ENCODE data around the gene SLCO2A1. TPM values are rescaled to one million over a fixed set of nuclear protein-coding genes. Genes with fewer than 3 reads are reported as not detected.

SLCO2A1 gene
- total RNA-seq, 2 donors from 2014 or later: 0.10 TPM; not detected in 1

DNA sequence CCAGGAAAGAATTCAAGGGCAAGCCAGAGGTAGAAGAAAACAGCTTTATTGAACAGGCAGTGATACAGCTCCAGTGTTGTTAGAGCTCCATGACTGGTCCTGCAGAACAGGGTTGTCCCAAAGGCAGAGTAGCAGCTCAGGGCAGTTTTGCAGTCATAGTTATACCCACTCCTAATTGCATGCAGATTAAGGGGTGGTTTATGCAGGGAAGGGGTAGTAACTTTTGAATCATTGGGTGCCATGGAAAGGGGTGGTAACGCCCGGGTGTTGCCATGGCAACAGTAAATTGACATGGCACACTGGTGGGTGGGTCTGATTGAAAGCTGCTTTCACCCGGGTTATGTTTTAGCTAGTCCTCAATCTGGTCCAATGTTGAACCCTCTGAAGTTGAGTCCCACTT, 124.3 kb downstream of the SLCO2A1 start:
- H3K27ac Mint-ChIP-seq: no peak overlapping the region

DNA sequence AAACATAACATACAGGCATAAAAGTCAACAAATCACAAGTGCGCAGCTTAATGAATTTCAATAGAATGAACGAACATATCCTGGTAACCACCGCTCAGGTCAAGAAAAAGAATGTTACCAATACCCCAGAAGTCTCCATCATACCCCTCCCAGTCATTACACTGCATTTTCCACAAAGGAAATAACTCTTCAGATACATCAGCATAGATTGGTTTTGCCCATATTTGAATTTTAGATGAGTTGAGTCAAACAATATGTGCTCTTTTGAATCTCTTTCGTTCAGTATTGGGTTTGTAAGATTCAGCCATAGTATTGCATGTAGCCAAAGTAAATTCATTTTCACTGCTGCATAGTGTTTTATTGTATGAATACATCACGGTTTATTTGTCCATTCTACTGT, 127.9 kb downstream of the SLCO2A1 start:
- DNase-seq (no peak), ATAC-seq (replicated peaks in 1 of 2) (no peak)
- peaks cover 58% of the 10 kb centered on the region for H3K27me3 Mint-ChIP-seq (ENCODE audit: low read depth)
- no peaks in the 10 kb centered on the region for H3K4me1 Mint-ChIP-seq (ENCODE audit: low read depth)
- no peaks in the 10 kb centered on the region for H3K9me3 Mint-ChIP-seq
- no peak overlapping the region for H3K4me3 Mint-ChIP-seq
- H3K36me3 Mint-ChIP-seq (ENCODE audit: insufficient read depth in 2 of 2): no peaks in the 10 kb centered on the region
- H3K27ac Mint-ChIP-seq: no peak overlapping the region

More for the DNA sequence above, 124.3 kb downstream of the SLCO2A1 start:
- no peaks in the 10 kb centered on the region for H3K36me3 Mint-ChIP-seq (ENCODE audit: insufficient read depth in 2 of 2)
- no peaks in the 10 kb centered on the region for H3K9me3 Mint-ChIP-seq
- H3K27me3 Mint-ChIP-seq (ENCODE audit: low read depth): peaks cover 39% of the 10 kb centered on the region
- no peaks in the 10 kb centered on the region for H3K4me1 Mint-ChIP-seq (ENCODE audit: low read depth)
- ATAC-seq (replicated peaks in 1 of 2) (no peak), DNase-seq (no peak)
- H3K4me3 Mint-ChIP-seq: no peak overlapping the region

DNA sequence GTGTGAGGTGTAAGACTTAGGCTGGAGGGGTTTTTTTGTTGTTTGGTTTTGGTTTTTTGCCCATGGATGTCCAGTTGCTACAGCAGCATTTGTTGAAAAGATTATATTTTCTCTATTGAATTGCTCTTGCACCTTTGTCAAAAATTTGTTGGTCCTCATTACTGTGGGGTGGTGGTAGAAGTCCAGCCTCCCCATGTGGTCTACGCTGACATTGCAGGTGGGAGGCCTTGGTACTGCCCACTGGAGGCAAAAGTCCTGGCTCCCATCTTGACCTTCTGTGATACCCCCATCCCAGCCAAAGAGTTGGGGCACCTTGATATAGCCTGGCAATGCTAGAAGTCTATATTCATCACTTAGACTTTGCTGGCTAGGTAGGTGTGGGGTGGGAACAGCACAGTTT, 128.6 kb downstream of the SLCO2A1 start:
- H3K27ac Mint-ChIP-seq: no peak overlapping the region
- no peaks in the 10 kb centered on the region for H3K36me3 Mint-ChIP-seq (ENCODE audit: insufficient read depth in 2 of 2)
- no peaks in the 10 kb centered on the region for H3K4me1 Mint-ChIP-seq (ENCODE audit: low read depth)
- ATAC-seq (replicated peaks in 1 of 2) (peak in 1 of 2 donors; percentile 37), DNase-seq (no peak)
- peaks cover 59% of the 10 kb centered on the region for H3K27me3 Mint-ChIP-seq (ENCODE audit: low read depth)
- H3K4me3 Mint-ChIP-seq: no peak overlapping the region
- no peaks in the 10 kb centered on the region for H3K9me3 Mint-ChIP-seq

DNA sequence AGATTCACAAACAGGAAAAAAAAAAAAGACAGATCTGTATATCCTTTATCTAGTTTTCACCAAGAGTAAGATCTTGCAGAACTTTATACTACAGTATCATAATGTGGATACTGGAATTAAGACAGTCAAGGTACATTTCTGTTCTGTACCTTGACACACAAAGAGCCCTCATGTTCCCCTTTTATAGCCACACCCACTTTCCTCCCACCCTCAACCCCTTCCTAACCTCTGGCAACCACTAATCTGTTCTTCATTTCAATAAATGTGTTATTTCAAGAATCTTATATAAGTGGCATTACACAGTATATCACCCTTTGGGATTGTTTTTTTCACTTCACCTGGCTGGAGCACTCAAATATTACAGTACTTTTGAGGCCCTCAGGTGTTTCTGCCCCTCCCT, 130.4 kb downstream of the SLCO2A1 start:
- no peak overlapping the region for H3K27ac Mint-ChIP-seq
- no peaks in the 10 kb centered on the region for H3K36me3 Mint-ChIP-seq (ENCODE audit: insufficient read depth in 2 of 2)
- H3K4me3 Mint-ChIP-seq: no peak overlapping the region
- ATAC-seq (replicated peaks in 1 of 2): no peak
- no peaks in the 10 kb centered on the region for H3K4me1 Mint-ChIP-seq (ENCODE audit: low read depth)
- no peak for DNase-seq
- H3K27me3 Mint-ChIP-seq (ENCODE audit: low read depth): peaks cover 48% of the 10 kb centered on the region
- H3K9me3 Mint-ChIP-seq: no peaks in the 10 kb centered on the region

DNA sequence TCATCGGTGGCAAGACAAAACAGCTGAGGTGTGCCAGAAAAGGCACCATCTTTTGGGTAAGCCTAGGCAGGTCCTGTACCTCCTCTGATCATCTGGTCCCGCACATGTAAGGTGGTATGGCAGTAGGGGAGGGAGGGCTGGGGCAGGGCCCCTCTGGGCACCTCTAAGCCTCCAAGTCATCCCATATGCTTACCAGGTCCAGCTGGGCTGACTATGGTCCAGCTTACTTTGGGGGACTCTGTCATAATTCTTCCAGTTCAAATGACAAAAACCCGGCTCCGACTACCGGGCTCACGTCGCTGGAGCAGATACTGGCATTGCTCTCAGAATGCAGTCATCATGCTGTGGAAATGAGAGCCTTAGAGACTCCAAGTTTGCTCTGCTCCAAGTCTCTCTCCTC, 132.2 kb downstream of the SLCO2A1 start:
- no peak for DNase-seq
- no peaks in the 10 kb centered on the region for H3K9me3 Mint-ChIP-seq
- peak overlapping the region in 1 of 2 donors; percentile 41 for H3K4me3 Mint-ChIP-seq
- peaks cover 52% of the 10 kb centered on the region for H3K27me3 Mint-ChIP-seq (ENCODE audit: low read depth)
- no peaks in the 10 kb centered on the region for H3K36me3 Mint-ChIP-seq (ENCODE audit: insufficient read depth in 2 of 2)
- ATAC-seq (replicated peaks in 1 of 2): no peak
- no peak overlapping the region for H3K27ac Mint-ChIP-seq
- H3K4me1 Mint-ChIP-seq (ENCODE audit: low read depth): no peaks in the 10 kb centered on the region

DNA sequence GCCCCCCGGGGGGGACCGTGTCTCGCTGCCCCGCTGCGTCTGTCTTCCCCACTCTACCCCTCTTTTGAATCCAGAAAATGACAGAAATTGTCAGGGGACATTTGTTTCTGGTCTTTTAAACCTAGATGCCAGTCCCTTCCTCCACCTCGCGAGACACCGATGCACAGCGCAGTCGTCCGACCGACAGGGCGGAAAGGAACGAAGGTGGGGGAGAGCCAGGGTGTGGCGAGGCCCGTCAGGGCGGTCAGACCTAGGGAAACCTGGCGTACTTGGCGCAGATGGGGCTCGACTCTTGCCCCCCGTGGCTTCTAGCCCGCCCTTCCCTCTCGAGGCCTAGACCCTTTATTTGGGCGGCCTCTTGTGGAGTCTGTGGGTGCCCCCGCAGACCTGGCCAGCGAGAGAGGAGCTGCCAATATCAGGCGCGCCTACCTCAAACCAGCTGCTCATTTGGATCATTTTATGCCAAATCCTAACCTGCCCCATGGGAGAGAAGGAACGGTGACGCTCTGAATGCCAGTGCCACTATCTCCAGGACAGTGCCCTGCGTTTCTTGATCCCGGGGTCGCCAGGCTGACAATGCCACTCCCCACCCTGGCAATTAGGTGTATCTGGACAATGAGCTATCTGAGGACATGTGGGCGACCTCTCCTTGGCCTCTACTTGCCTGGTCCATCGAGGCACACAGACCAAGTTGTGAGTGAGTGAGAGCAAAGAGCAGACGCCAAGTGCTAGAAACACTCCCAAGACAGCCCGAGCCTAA, 133.5 kb downstream of the SLCO2A1 start:
- ATAC-seq (replicated peaks in 1 of 2) (peak; percentile 36 to 43), DNase-seq (peak in 1 of 2 donors; percentile 19)
- H3K27me3 Mint-ChIP-seq (ENCODE audit: low read depth): peaks cover 42% of the 10 kb centered on the region

DNA sequence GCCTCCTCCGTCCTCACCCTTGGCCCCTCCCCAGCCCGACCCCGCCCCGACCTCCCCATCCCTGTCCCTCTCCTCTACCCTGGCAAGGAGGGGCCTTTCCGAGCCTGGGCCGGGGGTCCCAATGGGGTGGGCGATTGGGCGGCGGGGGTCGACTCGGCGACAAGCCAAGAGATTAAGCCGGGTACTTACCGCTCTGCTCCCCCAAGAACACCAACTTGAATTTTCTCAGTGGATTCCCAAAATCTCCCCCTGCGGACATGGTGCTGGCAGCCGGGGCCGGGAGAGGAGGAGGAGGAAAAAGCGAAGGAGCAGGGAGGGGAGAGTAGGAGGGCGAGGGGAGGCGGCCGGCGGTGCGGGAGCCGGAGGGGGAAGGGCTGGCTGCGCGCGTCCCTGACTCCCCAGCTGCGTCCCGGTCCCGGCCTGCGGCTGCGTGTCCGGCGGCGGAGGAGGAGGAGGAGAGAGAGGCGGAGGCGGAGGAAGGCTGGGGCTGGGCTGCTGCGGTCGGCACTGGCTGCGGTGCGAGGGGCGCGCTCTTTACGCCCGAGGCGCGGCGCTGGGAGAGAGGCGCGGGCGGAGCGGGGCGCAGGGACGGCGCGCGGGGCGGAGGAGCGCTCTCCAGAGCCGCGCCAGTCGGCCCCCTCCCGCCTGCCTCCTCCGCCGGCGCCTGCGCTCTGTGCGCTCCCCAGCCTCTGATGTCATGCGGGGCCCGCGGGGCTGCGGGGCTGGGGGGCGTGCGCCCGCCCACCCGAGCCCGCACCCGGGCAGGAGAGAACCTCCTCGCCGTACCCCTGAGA, 134.3 kb downstream of the SLCO2A1 start, which contains the start of gene RAB6B:
Gene RAB6B (minus strand): TSS at position 675 of the 794 bp plus-strand sequence. CDS start 416 bp downstream, at position 259.
- Mint-ChIP-seq H3K9me3 (no peaks in the 10 kb centered on the region), H3K27ac (no peak within 1 kb of the TSS), H3K4me3 (peak within 1 kb of the TSS; percentile 80 to 85), H3K27me3 (ENCODE audit: low read depth) (peaks cover 39% of the 10 kb centered on the region), H3K4me1 (ENCODE audit: low read depth) (no peaks in the 10 kb centered on the region), H3K36me3 (ENCODE audit: insufficient read depth in 2 of 2) (no peaks in the 10 kb centered on the region)
- peak; percentile 85 to 88 for ATAC-seq (replicated peaks in 1 of 2)
- DNase-seq: peak; percentile 33 to 44

More for the DNA sequence above, 133.5 kb downstream of the SLCO2A1 start:
- no peaks in the 10 kb centered on the region for H3K36me3 Mint-ChIP-seq (ENCODE audit: insufficient read depth in 2 of 2)
- peak overlapping the region; percentile 80 to 85 for H3K4me3 Mint-ChIP-seq
- H3K4me1 Mint-ChIP-seq (ENCODE audit: low read depth): no peaks in the 10 kb centered on the region
- no peak overlapping the region for H3K27ac Mint-ChIP-seq
- no peaks in the 10 kb centered on the region for H3K9me3 Mint-ChIP-seq

DNA sequence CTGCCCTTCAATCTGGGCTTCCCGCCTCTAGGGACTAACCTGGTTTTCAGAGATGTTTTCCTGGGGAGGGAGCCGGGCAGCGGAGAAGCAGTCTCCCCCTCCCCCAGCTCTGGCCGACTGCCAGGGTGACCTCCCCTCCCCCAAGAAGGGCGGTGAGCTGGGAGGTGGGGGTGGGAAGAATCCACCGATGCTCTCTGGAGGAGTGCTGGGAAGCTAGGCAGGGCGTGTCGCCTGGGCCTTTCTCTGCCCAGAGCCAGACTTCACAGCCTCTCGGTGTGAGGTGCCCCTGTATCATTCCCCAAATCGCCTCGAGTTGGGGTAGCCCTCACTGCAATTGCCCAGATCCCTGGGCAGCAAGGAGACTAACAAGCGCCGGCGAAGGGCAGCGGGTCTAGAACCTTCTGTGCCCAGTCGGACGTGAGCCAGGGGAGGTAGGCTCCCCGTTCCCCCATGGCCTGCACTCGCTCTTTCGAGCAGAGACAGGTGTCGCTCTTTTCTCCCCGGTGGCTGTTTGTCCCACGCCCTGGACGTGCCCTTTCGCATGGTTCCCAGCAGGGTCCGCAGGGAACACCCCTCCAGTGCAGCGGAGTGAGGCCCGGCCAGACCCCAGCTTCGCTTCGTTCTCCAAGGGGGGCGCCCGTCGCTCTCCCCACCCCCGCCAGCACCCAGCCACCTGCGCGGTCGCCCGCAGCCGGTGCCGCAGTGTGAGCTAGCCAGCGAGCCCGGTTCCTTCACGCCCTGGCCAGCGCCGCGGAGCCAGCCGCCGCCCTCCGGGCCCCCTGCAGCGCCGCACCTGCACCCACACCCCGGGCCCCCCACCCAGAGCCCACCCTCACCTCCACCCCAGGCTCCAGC, 135.1 kb downstream of the SLCO2A1 start:
- no peak for DNase-seq
- Mint-ChIP-seq H3K27ac (no peak overlapping the region), H3K4me3 (peak overlapping the region; percentile 38 to 55), H3K36me3 (ENCODE audit: insufficient read depth in 2 of 2) (no peaks in the 10 kb centered on the region), H3K27me3 (ENCODE audit: low read depth) (peaks cover 36% of the 10 kb centered on the region), H3K9me3 (no peaks in the 10 kb centered on the region), H3K4me1 (ENCODE audit: low read depth) (no peaks in the 10 kb centered on the region)
- peak in 1 of 2 donors; percentile 16 for ATAC-seq (replicated peaks in 1 of 2)

DNA sequence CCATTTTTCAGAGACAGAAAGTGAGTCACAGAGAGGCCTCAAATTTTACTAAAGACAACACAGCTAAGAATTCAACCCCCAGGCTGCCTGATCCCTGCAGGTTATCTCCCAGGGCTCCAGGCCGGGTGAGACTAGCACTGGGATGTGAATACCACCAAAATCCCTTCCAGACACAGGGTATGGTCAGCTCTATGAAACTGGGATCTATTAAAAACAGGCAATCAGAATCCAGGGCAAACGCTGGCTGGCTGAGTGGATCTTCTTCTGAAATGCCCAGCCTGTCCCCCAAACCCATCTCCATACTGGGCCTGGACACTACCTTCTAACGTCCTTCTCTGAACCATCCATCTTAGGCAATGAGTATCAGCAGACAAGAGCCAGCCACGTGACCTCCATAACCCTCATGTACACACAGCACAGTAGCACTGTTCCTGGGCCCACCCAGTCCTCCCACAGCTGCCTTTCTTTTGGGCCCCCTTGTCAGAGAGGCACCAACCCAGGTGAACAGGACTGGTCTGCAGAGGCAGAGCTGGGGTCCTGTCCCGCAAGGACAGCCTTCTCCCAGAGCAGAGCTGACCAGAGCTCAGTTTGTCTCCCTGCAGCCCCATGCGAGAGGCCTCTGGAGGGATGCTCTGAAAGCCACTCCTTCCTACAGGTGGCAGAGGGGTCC, 135.9 kb downstream of the SLCO2A1 start:
- H3K27me3 Mint-ChIP-seq (ENCODE audit: low read depth): peaks cover 33% of the 10 kb centered on the region
- H3K4me1 Mint-ChIP-seq (ENCODE audit: low read depth): no peaks in the 10 kb centered on the region
- no peaks in the 10 kb centered on the region for H3K9me3 Mint-ChIP-seq
- DNase-seq: no peak
- ATAC-seq (replicated peaks in 1 of 2): no peak
- no peak overlapping the region for H3K4me3 Mint-ChIP-seq
- H3K36me3 Mint-ChIP-seq (ENCODE audit: insufficient read depth in 2 of 2): no peaks in the 10 kb centered on the region
- no peak overlapping the region for H3K27ac Mint-ChIP-seq

DNA sequence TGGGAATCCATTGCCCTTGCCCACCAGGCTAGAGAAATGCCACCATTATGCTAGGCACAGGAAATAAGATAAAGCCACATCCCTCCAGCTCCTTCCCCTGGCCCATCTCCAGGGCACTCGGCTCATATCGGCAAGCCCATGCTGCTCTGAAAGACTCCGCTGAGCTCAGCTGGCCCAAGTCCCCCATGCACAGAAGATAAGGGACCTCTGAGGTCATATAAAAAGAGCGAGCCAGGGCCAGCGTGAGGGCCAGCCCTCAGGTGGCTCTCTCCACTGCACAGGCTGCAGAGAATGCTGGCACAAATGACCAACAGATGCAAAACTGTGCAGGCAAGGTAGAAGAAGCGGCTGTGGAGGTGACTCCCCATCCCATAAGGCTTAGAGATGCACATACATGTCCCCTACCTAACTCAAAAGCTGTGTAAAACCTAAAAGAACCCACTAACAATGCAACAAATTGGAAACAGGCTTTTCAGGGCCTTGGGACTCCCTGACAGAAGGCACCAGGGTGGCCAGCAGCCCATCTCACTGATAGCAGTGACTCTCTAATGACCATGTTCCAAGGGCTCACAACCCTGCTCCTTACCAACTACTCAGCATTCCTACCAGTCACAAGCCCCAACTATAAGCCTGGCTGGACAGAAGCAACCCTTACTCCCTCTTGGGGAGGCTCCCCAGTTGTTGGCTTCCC, 137.0 kb downstream of the SLCO2A1 start:
- Mint-ChIP-seq H3K4me1 (ENCODE audit: low read depth) (no peaks in the 10 kb centered on the region), H3K27me3 (ENCODE audit: low read depth) (peaks cover 29% of the 10 kb centered on the region), H3K4me3 (no peak overlapping the region), H3K9me3 (no peaks in the 10 kb centered on the region), H3K36me3 (ENCODE audit: insufficient read depth in 2 of 2) (no peaks in the 10 kb centered on the region), H3K27ac (no peak overlapping the region)
- no peak for ATAC-seq (replicated peaks in 1 of 2)
- DNase-seq: no peak

DNA sequence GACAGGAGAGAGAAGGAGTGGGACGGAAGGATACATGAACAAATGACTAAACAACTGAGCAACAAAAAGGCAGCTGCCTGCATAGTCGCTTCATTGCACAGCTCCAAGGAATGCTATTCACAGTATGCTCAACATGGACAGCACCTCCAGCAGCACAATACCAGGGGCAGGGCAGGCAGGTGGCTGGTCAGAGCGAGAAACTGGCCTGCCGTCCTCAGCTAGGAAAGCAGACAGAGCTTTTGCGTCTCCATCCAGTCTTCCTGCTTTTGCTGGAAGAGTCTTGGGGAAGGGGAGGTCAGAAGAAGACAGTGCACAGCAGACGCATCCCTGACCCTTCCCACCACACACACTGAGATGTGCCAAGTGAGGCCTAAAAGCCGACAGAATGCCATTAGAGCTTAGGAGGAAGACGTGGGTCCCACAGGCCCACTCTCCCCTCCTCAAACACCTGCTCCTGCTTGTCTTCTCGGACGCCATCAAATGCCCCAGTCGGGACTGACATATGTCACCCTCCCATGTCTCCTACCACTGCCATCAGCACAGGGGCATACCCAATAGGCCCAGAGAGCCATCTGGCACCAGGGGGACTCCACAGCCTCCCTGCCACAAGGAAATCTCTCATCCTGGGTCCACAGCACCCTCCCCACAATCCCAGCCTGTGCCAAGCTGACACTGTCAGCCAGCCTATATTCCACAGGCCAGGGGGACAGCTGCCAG, 137.9 kb downstream of the SLCO2A1 start:
- ATAC-seq (replicated peaks in 1 of 2): no peak
- Mint-ChIP-seq H3K4me1 (ENCODE audit: low read depth) (no peaks in the 10 kb centered on the region), H3K27ac (no peak overlapping the region), H3K4me3 (no peak overlapping the region), H3K27me3 (ENCODE audit: low read depth) (peaks cover 20% of the 10 kb centered on the region), H3K36me3 (ENCODE audit: insufficient read depth in 2 of 2) (no peaks in the 10 kb centered on the region), H3K9me3 (no peaks in the 10 kb centered on the region)
- DNase-seq: no peak

All from activated T-cell treated with anti-CD3 and anti-CD28 coated beads, Interleukin-2, amount 50 U/mL, for 72 hours (primary cell).